Right lobe of liver (tissue), 6 donors: ENCODE data around the gene TBCD. TPM values are rescaled to one million over a fixed set of nuclear protein-coding genes. Genes with fewer than 3 reads are reported as not detected.
A peak's percentile ranks its signal among the peaks of the same experiment; 100 is the strongest.
"Not testable (repeated sequence)": the region's sequence is repeated elsewhere in the genome, so short reads cannot be mapped to it uniquely, and the experiment has no call there.

Experiments used
- ATAC-seq, 4 donors: fragments of 200-7000 bp; cut with Tn5 transposase; one replicate each; pipeline ENCODE4 v1.9.1; 2020; ENCODE audit warnings: mild to moderate bottlenecking in 4 of 4, moderate library complexity in 4 of 4
- DNase-seq, 3 donors: peaks; one replicate each; pipeline ENCODE4 v3.0.0-alpha.2; 2020
- H3K27ac ChIP-seq, 3 donors: fragments of 200-600 bp; one replicate each; pipeline ENCODE4 v1.8.0; 2022
- H3K27me3 ChIP-seq, 2 donors: fragments of 200-600 bp; one replicate each; pipeline ENCODE4 v1.8.0; 2022
- H3K36me3 ChIP-seq, 4 donors: fragments of 200-600 bp; sonication (generic) in 1 of 4; one replicate each; pipeline versions ENCODE4 v1.5.1 to v1.8.0; 2017 to 2022; ENCODE audit warnings: control low read depth in 1 of 4
- H3K4me1 ChIP-seq, 4 donors: fragments of 200-600 bp; sonication (generic) in 1 of 4; one replicate each; pipeline versions ENCODE4 v1.5.1 to v1.8.0; 2017 to 2022; ENCODE audit warnings: control low read depth in 1 of 4
- H3K4me3 ChIP-seq, 3 donors: fragments of 200-600 bp; one replicate each; pipeline ENCODE4 v1.8.0; 2022
- H3K9me3 ChIP-seq, 4 donors: fragments of 200-600 bp; sonication (generic) in 1 of 4; one replicate each; pipeline versions ENCODE4 v1.5.1 to v1.8.0; 2017 to 2022; ENCODE audit warnings: control low read depth in 1 of 4
- POLR2A ChIP-seq: fragments of 450-650 bp; IDR thresholded peaks from one replicate; pipeline ENCODE4 v1.6.1; 2017; ENCODE audit warnings: antibody characterized with exemption, mild to moderate bottlenecking
- WGBS: methylation state at CpG from one replicate; pipeline ENCODE4 v1.1.6; 2018; ENCODE audit warnings: low coverage, low lambda C conversion rate; ENCODE audit not compliant: insufficient coverage; ENCODE audit errors: missing lambda C conversion rate; 5-methylcytosine and 5-hydroxymethylcytosine counted together
- intact Hi-C, 2 donors: fragments of 100-400 bp; cut with DNase I; formaldehyde crosslinking; loops; one replicate each; pipeline versions ENCODE4 v1.11.2 to v1.14.1; 2022
- total RNA-seq, 6 experiments: library from RNA; depleted of rRNA in 2 of 6; stranded (reverse); fragments of >200 nt in 2 of 6; fragmentation: NEBNext Ultra II Directional in 3 of 6; extraction: Animal tissue kit (Norgen Biotek cat#: 25700) in 3 of 6; gene quantifications; one replicate each; pipeline versions ENCODE4 v1.1.0 to v1.2.4, GENCODE V29; 2016 to 2023
- TF ChIP-seq, protein P1 (sequence below), 4 donors: fragments of 200-600 bp in 3 of 4; fragments of 450-650 bp in 1 of 4; IDR thresholded peaks; one replicate each; pipeline versions ENCODE4 v1.5.1 to v1.8.0; 2016 to 2022; ENCODE audit warnings: antibody characterized with exemption in 4 of 4, mild to moderate bottlenecking in 2 of 4
- donor health status: DM: no; HTN: yes; CAD: no.
- donor health status: DM: no; HTN: no; CAD: no.
- donor health status: DM: no; HTN: no; CAD: no.
- donor health status: DM: no; HTN: yes; CAD: no.
- donor health status: DM: no; HTN: yes; CAD: no.

The TBCD gene
- total RNA-seq, 6 experiments from 2014 or later = 28.0 to 55.7 (median 41.3) TPM

DNA sequence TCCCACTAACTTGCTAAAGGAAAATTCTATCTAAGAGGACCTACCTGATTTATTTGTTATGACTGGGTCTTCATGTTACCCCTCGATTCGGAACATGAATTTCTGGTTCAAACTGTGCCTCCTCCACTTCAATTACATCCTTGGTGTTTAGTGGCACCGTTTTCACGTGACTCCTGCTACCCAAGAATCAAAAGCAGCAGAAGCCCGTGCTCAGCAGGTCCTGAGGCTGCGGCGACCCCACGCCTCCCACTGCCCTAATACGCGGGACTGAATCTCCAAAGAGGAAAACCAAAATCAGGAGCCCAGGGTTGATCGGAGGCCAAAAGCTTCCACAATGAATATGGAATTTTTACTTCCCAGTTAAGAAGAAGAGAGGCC is 233.6 kb downstream of the TBCD start:
- no peaks in the 10 kb centered on the region for H3K4me1 ChIP-seq
- H3K36me3 ChIP-seq = no peaks in the 10 kb centered on the region
- ATAC-seq = no peak
- no peaks in the 10 kb centered on the region for H3K9me3 ChIP-seq
- no peak for TF ChIP-seq POLR2A
- TF ChIP-seq, protein P1, sequence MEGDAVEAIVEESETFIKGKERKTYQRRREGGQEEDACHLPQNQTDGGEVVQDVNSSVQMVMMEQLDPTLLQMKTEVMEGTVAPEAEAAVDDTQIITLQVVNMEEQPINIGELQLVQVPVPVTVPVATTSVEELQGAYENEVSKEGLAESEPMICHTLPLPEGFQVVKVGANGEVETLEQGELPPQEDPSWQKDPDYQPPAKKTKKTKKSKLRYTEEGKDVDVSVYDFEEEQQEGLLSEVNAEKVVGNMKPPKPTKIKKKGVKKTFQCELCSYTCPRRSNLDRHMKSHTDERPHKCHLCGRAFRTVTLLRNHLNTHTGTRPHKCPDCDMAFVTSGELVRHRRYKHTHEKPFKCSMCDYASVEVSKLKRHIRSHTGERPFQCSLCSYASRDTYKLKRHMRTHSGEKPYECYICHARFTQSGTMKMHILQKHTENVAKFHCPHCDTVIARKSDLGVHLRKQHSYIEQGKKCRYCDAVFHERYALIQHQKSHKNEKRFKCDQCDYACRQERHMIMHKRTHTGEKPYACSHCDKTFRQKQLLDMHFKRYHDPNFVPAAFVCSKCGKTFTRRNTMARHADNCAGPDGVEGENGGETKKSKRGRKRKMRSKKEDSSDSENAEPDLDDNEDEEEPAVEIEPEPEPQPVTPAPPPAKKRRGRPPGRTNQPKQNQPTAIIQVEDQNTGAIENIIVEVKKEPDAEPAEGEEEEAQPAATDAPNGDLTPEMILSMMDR (IDR thresholded peaks at IDR 0.05) = no peak
- intact Hi-C loops = no loop called here
- no peak for DNase-seq
- 94% methylated on average over 11 of the region's 11 CpGs for WGBS
- H3K27me3 ChIP-seq = no peaks in the 10 kb centered on the region
- no peak overlapping the region for H3K27ac ChIP-seq
- H3K4me3 ChIP-seq = no peak overlapping the region

DNA sequence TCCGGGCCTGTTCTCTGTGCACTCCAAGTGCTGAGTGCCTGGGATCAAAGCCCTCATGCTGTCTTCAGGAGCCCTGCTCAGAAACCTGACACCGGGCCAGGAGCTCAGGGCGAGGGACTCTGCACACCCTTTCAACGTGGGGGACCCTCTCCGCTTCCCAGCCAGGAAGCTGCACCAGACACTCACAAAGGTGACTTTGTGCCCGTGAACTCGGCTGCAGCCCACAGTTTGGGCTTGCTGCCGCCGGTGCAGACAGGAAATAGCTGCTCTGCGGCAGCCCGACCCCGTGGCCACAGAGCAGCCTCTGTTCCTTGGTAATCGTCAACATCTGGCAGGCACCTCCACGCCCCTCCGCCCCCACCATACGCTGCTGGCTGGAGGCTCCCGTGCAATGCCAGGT is 234.1 kb downstream of the TBCD start:
- intact Hi-C loops = no loop called here
- peak; percentile 28 to 58 (median 50) for ATAC-seq
- Histone ChIP-seq H3K27me3 (no peaks in the 10 kb centered on the region), H3K27ac (no peak overlapping the region), H3K4me3 (no peak overlapping the region), H3K4me1 (no peaks in the 10 kb centered on the region), H3K36me3 (no peaks in the 10 kb centered on the region), H3K9me3 (no peaks in the 10 kb centered on the region)
- TF ChIP-seq, protein P1 (IDR thresholded peaks at IDR 0.05) = no peak
- TF ChIP-seq POLR2A = no peak
- peak in 2 of 3 donors; percentile 32 to 44 for DNase-seq
- WGBS = no CpG with 5 or more reads among the region's 17 CpGs

DNA sequence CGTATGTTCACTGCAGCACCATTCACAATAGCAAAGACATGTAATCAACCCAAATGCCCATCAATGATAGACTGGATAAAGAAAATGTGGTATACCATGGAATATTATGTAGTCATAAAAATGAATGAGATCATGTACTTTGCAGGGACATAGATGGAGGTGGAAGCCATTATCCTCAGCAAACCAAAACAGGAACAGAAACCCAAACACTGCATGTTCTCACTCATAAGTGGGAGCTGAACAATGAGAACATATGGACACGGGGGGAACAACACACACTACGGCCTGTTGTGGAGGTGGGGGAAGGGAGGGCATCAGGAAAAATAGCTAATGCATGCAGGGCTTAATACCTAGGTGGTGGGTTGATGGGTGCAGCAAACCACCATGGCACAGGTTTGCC is 237.2 kb downstream of the TBCD start:
- H3K4me3 ChIP-seq, H3K27ac ChIP-seq, ATAC-seq, H3K4me1 ChIP-seq, H3K9me3 ChIP-seq, H3K36me3 ChIP-seq, H3K27me3 ChIP-seq, DNase-seq, intact Hi-C loops: not testable (repeated sequence)
- 94% methylated on average over 2 of the region's 3 CpGs for WGBS

DNA sequence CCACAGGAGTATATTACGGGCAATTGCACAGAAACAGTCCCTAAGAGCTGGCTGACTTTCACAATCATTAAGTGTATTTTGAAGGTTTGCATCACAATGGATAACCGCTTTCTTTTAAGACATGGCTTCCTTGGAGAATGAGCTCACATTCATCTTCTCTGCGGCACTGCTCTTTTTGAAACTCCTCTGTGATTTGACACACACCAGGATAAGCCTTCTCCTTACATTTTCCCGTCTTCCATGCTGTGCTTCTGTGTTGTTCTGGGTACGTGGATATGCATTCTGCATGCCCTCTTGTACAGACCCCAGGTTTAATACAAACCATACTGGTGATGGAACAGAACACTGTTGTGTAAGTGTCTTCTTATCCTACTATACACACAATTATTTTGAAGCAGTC is 238.0 kb downstream of the TBCD start:
- 85% methylated on average over 2 of the region's 5 CpGs for WGBS
- H3K27me3 ChIP-seq = no peaks in the 10 kb centered on the region

DNA sequence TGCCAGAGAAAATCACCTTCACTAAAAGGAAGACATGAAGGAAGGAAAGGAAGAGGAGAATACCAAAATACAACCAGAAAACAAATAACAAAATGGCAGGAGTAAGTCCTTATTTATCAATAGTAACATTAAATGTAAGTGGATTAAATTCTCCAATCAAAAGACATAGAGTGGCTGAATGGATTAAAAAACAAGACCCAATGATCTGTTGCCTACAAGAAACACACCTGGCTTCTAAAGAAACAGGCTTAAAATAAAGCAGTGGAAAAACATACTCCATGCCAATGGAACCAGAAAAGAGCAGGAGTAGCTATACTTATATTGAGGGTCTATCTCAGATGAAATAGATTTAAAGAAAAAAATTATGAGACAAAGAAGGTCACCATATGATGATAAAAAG is 241.1 kb downstream of the TBCD start:
- intact Hi-C loops = no loop called here
- Histone ChIP-seq H3K4me1 (no peaks in the 10 kb centered on the region), H3K27me3 (no peaks in the 10 kb centered on the region), H3K9me3 (peaks cover 0 to 5% (median 0%) of the 10 kb centered on the region in 4 donors), H3K4me3 (no peak overlapping the region), H3K36me3 (no peaks in the 10 kb centered on the region), H3K27ac (no peak overlapping the region)
- no peak for DNase-seq
- ATAC-seq = no peak
- no peak for TF ChIP-seq POLR2A
- TF ChIP-seq, protein P1 (IDR thresholded peaks at IDR 0.05) = no peak

More for the DNA sequence above, 238.0 kb downstream of the TBCD start:
- no peaks in the 10 kb centered on the region for H3K4me1 ChIP-seq
- TF ChIP-seq, protein P1 (IDR thresholded peaks at IDR 0.05) = no peak
- TF ChIP-seq POLR2A = no peak
- no peak overlapping the region for H3K4me3 ChIP-seq
- H3K36me3 ChIP-seq = no peaks in the 10 kb centered on the region
- H3K27ac ChIP-seq = no peak overlapping the region
- intact Hi-C loops = no loop called here
- ATAC-seq = no peak
- peaks cover 0 to 5% (median 0%) of the 10 kb centered on the region in 4 donors for H3K9me3 ChIP-seq
- DNase-seq = no peak

Other genes starting within 250 kb of the TBCD start
- 10 to 100 TPM; 14.1 to 20.5 (median 16.1) TPM for gene FOXK2, start 232.3 kb upstream of the TBCD start, total RNA-seq
- gene WDR45B, start 103.6 kb upstream of the TBCD start, total RNA-seq = 10 to 100 TPM; 27.7 to 40.7 (median 31.6) TPM
- 10 to 100 TPM in 3 of 6 experiments, 1 to 10 TPM in 3; 3.7 to 12.5 (median 9.3) TPM for gene RAB40B, start 53.4 kb upstream of the TBCD start, total RNA-seq
- gene FN3KRP, start 35.4 kb upstream of the TBCD start, total RNA-seq = 10 to 100 TPM in 4 of 6 experiments, 1 to 10 TPM in 2; 7.6 to 24.8 (median 14.3) TPM
- gene FN3K, start 16.4 kb upstream of the TBCD start, total RNA-seq = 10 to 100 TPM; 29.6 to 61.6 (median 45.5) TPM
- gene ZNF750, start 88.0 kb downstream of the TBCD start, total RNA-seq = not detected